GM21737 (cell line): ENCODE measurements around the gene NAT9.

ENCODE experiments used
- ATAC-seq: cut with Tn5 transposase; IDR thresholded peaks from one replicate; pipeline ENCODE4 v1.9.1; 2021; ENCODE audit warnings: mild to moderate bottlenecking, moderate library complexity; ENCODE audit not compliant: unreplicated experiment

NAT9 gene

DNA sequence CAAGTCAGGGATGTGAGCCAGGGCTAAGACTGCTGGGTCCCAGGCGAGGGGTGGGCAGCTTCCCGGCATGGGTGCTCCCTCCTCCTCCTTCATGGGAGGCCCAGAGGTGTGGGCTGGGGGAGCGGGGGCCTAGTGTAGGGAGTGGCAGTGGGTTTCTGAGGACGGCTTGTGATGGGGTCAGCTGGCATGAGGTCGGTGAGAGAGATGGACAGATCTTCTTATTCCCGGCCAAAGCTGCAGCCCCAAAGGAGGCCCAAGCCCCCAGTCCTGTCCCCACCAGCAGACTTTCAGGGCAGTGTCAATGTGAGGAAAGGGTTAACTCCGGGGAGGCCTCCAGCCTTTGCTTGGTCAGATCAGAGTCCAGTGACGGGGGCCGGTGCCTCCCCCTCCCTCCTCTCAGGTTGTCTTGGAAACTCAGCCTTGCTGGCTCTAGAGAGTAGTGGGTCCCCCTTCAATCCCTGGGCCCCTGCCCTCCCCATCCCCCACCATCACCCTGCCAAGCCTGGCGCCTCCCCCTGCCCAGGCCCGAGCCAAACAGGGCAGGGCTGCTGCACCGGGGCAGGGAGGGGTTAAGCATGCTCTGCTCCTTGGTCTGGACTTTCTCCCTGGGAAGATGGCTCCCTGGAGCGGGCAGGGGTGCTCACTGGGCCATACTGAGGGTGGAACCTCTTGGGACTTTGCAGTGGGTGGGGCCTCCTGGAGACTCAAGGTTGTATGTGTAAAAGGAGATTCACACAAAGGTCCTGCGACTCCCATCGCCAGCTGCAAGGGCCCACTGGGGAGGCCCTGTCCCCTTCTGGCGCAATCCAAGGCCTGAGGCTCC, 12.4 kb downstream of the NAT9 start:
- no peak for ATAC-seq

GRCh38 chr17:74761931-74762330, 14.2 kb downstream of the NAT9 start:
- ATAC-seq, result no peak

DNA sequence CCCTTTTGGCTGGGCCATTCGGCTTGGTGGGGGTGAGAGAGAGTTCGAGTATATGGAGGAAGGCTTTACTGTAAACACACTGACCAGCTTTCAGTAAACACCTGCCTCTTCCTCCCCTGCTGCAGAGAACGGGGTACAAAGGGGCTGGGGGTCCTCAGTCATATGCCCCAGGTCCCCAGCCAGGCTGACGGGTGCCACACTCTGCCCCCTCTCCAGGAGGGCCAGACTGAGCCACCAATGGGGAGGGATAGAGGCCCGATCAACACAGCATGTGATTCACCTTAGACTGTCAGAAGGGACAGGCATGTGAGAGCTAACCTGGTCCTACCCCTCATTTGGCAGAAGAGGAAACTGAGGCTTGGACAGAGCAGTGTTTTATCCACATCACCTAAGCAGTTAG, 14.7 kb downstream of the NAT9 start:
- ATAC-seq, result no peak

- no peak for ATAC-seq
These were observed 15.6 kb downstream of the NAT9 start for GRCh38 chr17:74760404-74761105.

DNA sequence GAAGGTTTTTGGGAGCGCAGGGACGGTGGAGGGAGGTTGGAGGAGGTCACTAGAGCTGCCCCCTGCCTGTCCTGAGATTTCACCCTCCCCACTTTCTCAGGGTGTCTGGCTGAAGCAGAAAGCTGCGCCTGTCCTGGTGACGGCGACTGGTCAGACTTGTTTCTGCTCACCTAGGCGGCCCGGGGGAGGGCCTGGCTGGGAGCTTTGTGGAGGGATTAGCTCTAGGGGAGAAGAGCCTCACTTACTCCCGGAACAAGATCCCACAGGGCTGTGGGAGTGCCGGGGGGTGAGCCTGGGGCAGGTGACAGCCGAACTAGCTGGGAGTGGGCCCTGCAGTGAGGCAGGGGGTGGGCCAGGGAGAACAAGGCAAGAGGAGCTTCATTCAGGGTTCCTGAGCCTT, 16.2 kb downstream of the NAT9 start:
- no peak for ATAC-seq

GRCh38 chr17:74759243-74759801, 16.8 kb downstream of the NAT9 start:
- ATAC-seq, result peak; percentile 71

GRCh38 chr17:74758848-74759168, 17.3 kb downstream of the NAT9 start:
- ATAC-seq, result peak; percentile 26

DNA sequence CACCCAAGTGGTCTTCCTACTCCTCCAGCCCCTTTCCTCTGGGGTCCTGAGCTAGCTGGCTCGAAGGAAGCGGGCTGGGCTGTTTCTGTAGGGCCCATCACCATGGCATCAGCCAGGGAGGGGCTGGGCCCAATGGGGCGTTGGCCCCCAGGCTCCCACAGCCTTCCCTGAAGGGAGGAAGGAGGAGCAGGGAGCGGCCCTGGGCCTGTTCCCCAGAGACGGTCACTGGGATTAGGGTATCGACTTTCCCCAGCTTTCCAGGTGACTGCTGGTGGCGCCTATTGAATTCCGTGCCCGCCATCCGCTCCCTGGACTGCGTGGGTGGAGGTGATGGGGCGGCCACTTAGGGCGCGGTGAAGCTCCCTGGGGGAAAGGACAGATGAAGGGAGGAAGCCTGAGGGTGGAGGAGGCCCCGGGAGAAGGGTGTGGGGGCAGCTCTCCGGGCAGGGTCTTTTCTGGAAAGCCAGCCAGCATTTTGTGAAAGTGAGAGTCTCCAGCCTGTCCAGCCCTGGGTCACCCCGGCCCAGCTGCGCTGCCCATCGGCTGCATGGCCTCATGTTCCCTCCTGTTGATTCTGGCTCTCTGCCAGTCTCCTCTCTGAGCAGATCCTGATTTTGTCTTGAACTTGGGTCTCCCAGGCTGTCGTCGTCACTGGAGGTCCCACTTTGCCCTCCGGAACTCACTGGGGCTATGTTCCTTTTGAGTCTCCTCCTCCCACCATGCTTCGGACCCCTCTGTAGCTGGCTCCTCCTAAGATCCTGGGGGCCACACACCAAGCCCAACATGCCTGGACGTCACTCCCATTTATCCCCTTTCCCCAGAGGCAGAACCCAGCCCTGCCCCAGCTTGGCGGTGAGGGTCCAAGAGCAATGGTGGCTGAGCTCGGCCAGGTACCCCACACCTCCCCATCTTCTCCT, 18.0 kb downstream of the NAT9 start:
- no peak for ATAC-seq

DNA sequence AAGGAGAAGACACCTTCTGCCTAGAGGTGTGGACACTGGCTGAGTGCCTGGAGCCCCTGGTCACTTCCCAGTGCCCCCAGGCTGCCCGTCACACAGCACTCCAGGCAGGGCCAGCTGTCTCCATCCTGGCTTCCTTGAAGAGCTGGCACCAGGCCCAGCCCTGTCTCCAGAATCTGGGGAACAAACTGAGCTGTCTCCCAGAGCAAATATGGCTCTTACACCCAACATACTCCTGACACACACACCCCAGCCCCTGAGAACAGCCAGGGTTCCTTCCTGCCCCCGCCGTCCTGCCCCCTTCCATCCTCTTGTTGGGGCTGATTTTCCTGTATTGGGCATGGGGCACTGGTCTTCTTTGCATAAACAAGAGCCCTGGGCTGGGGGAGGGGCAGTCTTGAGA, 18.6 kb downstream of the NAT9 start:
- ATAC-seq, result no peak

- ATAC-seq, result no peak
These were observed 19.3 kb downstream of the NAT9 start for GRCh38 chr17:74756891-74757290.

DNA sequence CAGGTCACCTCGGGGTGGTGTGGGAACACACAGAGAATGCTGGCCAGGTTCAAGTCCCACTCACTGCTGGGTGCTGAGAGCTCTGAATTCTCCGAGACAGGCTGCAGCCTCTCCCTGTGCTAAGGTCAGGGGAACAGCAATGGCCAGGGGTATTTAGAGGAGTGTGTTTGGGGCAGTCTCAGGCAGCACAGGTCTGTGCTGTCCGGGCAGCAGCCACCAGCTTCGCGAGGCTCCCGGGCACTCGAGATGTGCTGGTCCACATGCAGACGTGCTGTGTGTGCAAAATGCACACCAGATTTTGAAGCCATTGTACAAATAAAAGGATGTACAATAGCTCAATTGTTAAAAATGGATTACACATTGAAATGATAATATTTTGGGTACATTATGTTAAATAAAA, 20.6 kb downstream of the NAT9 start:
- ATAC-seq, result no peak

DNA sequence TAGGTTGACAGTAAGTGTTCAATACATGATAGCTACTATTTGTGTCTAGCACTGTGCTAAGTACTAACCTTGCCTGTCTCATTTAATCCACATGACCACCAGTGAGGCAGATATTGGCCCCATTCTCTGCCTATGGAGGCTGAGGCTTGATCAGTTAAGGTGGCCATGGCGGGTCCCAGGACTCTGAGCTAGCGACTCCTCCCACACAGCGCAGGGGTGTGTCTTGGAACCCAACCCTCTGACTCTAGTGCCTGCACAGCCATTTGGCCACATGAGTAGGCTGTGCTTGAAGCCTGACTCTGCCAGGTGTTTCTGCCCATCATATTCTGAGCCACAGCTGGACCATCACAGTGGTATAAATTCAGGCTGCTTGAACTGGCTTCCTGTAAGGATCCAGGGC, 21.3 kb downstream of the NAT9 start:
- ATAC-seq, result no peak

DNA sequence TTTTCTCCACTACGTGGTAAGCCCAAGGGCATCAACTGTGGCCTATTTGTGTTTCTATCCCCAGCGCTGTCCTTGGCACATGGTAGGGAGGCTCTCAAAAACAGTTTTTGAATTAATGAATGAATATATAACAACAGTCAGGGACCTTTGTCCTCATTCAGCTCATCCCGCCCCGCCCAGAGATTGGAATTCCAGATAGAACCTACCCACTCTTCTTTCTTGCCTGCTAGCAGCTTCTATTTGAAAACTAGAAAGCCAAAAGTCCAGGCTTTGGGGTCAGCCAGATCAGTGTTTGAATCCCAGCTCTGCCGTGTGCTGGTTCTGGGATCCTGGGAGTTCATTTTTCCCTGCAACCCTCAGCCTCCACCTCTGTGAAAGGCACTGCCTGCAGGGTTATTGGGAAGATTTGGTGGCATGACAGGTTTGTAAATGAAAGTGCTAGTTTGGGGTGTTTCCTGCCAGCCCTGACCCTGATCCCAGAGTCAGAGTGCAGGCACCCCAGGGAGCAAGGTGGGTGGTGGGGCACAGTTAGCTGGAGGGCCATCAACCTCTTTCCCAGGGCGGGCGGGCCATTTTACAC, 23.2 kb downstream of the NAT9 start:
- no peak for ATAC-seq

- no peak for ATAC-seq
These were observed 23.7 kb downstream of the NAT9 start for GRCh38 chr17:74752415-74752814.

DNA sequence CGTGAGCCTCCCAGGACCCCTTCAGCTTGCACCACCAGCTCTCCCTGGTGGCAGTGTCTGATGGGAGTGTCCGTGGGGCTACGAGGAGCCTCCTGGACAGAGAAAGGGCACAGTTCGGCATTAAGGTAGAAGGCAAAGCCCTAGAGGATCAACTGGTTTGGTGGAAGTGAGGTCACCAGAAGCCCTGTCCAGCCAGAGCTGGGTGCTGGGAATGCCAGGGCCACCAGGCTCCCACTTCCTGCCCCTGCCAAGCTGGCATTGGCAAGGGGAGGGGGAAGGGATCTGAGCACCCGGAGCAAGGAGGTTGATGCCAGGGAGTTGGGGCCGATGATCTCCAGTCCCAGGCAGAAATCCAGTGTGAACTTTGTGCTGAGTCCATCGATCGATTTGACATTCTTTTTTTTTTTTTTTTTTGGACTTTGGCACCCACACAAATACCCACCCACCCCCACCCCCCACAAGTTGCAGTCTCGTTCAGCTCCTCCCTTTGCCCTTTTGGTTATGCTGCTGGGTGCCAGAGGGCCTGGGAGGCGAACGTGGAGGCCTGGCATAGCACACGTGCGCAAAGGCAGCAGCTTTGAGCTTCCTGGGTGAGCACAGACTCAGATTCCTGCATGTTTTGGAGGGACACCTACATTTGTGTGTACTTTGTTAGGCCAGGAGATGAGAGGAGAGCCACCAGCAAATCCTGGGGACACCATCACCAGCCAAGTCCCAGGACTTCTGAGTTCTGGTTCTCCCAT, 25.6 kb downstream of the NAT9 start:
- ATAC-seq, result no peak

DNA sequence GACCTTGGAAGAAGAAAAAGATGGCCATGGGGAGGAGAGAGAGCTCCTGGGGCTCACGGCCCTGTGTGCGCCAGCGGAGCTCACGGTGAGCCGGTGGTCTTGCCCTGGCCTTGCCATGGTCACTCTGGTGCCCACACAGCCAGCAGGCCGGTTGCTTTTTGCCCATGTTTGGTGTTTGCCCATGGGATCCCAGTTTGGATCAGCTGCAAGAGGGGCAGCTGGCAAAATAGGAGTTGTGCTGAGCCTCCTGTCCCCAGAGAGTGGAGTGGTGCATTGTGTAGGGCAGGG, 26.2 kb downstream of the NAT9 start:
- no peak for ATAC-seq

DNA sequence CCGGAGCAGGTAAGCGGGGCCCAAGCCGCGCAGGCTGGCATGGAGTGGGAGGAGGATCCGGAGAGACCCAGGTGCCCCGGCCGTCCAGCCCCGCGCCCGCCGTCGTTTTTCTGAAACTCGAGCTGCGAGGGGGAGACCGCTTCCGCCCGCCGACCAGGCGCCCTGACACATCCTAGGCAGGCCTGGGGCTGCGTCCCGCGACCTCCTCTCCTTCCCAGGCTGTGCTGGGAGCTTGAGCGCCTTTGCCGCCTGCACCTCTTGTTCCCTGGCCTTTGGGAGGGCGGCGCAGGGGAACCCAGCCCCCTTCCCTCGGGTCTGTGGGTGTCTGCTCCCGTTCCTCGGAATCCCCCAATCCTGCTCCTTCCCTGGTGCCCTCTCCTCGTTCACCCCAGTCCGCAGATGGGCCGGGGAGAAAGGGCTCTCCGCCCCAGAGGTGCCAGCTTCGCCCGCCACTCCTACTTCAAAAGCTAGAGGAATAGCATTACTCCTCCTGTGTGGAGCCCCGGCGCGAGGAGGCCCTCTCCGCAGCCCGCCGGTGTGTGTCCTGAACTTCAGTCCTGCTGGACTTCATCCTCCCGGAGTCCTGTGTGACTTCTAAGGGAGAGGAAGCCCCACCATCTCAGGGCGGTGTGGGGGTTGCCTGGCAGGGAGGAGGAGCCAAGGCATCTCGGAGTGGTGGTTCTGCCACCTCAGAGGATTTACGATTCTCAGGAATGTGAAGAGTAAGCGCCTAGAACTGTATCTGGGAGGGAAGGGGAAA, 26.7 kb downstream of the NAT9 start:
- no peak for ATAC-seq

DNA sequence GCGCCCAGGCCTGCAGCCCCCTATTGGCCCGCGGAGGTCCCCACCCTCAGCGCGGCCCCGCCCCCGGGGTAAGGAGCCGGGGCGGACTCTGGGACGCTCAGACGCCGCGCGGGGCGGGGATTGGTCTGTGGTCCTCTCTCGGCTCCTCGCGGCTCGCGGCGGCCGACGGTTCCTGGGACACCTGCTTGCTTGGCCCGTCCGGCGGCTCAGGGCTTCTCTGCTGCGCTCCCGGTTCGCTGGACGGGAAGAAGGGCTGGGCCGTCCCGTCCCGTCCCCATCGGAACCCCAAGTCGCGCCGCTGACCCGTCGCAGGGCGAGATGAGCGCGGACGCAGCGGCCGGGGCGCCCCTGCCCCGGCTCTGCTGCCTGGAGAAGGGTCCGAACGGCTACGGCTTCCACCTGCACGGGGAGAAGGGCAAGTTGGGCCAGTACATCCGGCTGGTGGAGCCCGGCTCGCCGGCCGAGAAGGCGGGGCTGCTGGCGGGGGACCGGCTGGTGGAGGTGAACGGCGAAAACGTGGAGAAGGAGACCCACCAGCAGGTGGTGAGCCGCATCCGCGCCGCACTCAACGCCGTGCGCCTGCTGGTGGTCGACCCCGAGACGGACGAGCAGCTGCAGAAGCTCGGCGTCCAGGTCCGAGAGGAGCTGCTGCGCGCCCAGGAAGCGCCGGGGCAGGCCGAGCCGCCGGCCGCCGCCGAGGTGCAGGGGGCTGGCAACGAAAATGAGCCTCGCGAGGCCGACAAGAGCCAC, 27.4 kb downstream of the NAT9 start, which contains the start of gene NHERF1:
Gene NHERF1, plus strand, starts transcription at position 100 of the 750 bp plus-strand sequence. Its CDS starts 219 bp downstream, at position 319.
- ATAC-seq, result peak; percentile 91

- no peak for ATAC-seq
These were observed 27.9 kb downstream of the NAT9 start for GRCh38 chr17:74748279-74748528.
